Stimulated activated CD4-positive, alpha-beta T cell treated with anti-CD3 and anti-CD28 coated beads, Interleukin-4, amount 100 ng/mL, for 48 hours (primary cell): ENCODE data around the gene MRC2.
"Not testable (repeated sequence)": the region's sequence is repeated elsewhere in the genome, so short reads cannot be mapped to it uniquely, and the experiment has no call there.

Experiments
- DNase-seq, 2 donors: peaks; one replicate each; pipeline ENCODE4 v3.0.0-alpha.2; 2020; ENCODE audit warnings: low read depth in 2 of 2

MRC2 gene

GRCh38 chr17:62678214-62678919, 50.9 kb downstream of the MRC2 start:
- no peak for DNase-seq

- DNase-seq = no peak
Measured at GRCh38 chr17:62679866-62680377, 52.5 kb downstream of the MRC2 start.

- DNase-seq = no peak
Measured at GRCh38 chr17:62680541-62681052, 53.1 kb downstream of the MRC2 start.

GRCh38 chr17:62681061-62681938, 53.8 kb downstream of the MRC2 start:
- DNase-seq = no peak

GRCh38 chr17:62681939-62682381, 54.5 kb downstream of the MRC2 start:
- no peak for DNase-seq

GRCh38 chr17:62684179-62684578, 56.7 kb downstream of the MRC2 start:
- DNase-seq = no peak

- DNase-seq = no peak
Measured at GRCh38 chr17:62687997-62688396, 60.5 kb downstream of the MRC2 start.

DNA sequence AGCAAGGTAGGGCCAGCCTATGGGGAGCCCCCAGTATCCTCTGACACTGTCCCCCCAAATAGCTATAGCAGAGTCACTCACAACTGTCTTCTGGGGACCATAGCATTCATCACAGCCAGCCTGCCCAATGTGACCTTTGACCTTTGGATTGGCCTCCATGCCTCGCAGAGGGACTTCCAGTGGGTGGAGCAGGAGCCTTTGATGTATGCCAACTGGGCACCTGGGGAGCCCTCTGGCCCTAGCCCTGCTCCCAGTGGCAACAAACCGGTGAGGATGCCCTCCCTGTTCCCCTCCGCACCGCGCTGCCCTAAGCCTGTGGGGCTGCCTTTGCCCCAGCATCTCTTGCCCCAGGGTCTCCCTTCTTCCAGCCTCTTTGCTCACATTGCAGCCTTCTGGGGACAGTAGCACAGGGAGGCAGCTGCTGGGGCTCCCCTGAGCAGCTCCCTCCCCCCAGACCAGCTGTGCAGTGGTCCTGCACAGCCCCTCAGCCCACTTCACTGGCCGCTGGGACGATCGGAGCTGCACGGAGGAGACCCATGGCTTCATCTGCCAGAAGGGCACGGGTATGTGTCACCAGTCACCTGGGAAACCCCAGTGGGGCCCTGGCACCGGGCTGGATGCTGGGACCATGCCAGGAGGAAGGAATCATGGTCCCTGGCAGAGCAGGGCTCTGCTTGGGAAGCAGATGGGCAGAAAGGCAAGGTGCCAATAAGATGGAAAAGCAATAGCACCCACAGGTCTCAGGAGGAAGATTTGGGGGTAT, 61.1 kb downstream of the MRC2 start:
- no peak for DNase-seq

DNA sequence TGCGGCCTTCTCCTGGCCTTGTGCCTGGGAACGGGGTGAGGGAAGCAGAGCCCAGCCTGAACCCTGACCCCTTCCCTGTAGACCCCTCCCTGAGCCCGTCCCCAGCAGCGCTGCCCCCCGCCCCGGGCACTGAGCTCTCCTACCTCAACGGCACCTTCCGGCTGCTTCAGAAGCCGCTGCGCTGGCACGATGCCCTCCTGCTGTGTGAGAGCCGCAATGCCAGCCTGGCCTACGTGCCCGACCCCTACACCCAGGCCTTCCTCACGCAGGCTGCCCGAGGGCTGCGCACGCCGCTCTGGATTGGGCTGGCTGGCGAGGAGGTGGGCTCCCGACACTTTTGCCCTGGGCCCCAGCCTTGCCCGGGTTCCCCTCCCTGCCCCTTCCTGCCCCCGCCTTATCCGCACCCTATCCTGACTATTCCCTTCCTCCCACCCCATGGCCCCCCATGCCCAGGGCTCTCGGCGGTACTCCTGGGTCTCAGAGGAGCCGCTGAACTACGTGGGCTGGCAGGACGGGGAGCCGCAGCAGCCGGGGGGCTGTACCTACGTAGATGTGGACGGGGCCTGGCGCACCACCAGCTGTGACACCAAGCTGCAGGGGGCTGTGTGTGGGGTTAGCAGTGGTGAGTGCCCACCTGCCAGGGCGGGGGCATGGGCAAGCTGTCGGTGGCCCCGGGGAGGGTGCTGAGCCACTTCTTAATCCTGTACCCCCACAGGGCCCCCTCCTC, 62.1 kb downstream of the MRC2 start:
- no peak for DNase-seq

- DNase-seq = no peak
Measured at GRCh38 chr17:62690168-62690897, 62.9 kb downstream of the MRC2 start.

- not testable (repeated sequence) for DNase-seq
Measured at GRCh38 chr17:62691589-62691915, 64.1 kb downstream of the MRC2 start.

GRCh38 chr17:62692159-62692651, 64.7 kb downstream of the MRC2 start:
- no peak for DNase-seq

GRCh38 chr17:62692721-62693431, 65.4 kb downstream of the MRC2 start:
- DNase-seq = no peak

DNA sequence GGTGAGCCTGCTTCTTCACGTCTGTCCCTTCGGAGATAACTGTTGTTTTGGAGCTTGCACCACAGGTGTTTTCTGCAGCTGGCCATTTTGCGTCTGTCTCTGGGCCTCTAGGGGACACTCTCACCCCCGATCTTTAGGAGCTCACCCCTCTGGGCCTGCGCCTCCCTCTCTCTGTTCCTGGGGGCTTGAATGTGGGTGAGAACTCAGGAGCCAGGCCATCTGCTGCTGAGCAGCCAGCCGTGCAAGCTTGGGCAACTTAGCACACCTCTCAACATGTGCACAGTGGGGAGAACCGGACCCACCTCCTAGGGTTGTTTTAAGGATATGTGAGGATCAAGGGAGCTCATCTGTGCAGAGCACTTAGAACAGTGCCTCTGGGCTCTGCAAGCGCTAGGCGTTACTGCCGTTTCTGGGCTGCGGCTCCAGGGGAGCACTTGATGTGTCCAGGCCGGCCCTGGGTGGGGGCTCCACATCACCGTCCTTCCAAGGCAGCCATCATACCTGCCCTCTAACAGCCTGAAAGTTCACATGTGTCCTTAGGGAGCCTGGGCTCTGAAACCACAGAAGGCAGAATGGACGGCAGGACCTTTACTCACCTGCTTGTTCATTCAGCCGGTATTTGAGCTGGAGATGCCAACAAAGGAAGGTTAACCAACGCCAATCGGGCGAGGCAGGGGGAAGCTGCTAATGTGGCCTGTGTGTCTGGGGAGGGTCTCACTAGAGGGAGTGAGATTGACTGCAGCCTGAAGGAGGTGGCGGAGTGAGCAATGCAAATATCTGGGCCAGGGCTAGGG, 66.3 kb downstream of the MRC2 start:
- no peak for DNase-seq

DNA sequence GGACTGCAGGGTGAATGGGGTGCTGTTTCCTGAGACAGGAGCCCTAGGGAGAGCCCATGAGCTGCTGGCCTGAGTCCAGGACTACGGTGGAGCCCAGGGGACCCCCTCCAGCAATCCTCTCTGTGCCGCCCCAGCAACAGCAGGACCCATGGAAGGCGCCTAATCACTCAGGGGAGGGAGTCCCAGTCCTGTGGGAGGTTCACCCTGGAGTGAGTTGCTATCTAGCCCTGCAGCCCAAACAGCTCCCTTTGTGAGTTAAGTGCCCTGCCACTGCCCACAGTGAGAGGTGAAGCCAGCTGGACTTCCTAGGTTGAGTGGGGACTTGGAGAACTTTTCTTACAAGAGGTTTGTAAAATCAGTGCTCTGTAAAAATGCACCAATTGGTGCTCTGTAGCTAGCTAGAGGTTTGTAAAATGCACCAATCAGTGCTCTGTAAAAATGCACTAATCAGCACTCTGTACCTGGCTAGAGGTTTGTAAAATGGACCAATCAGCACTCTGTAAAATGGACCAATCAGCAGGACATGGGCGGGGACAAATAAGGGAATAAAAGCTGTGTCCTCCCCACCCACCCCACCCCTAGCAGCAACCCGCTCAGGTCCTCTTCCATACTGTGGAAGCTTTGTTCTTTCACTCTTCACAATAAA, 67.7 kb downstream of the MRC2 start:
- not testable (repeated sequence) for DNase-seq

- no peak for DNase-seq
Measured at GRCh38 chr17:62696256-62696655, 68.8 kb downstream of the MRC2 start.

DNA sequence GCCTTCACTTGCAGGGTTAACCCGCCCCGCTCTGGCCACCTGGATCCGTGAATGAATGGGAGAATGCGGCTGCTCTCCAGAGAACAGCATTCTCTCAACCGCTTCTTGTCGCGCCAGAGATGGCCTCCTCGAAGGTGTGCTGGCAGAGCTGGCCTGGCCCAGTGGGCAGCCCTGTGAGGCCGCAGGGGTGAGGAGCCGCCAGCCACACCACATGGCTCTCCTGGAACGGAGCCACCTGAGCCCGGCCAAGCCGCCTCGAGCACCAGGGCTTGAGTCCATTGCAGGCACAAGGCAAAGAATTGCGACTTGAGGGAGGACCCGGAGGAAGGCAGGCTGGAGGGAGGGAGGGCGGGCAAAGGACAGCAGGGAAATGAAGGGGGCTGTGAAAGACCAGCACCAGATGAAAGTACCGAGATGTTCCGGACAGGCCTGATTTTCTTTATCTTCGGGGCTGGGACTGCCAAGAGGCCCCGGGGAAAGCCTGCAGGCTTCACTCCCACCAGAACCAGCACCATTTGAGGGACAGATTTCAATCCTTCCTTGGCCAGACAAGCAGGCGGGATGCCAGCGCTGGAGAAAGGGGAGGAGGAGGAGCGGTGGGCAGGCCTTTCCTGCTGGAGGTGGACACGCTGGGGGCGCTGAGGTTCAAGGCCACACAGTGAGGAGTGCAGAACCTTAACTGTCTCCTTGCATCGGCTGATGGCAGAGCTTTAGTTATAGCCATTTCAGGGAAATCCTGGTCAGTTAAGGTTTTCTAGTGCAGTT, 69.4 kb downstream of the MRC2 start:
- no peak for DNase-seq

DNA sequence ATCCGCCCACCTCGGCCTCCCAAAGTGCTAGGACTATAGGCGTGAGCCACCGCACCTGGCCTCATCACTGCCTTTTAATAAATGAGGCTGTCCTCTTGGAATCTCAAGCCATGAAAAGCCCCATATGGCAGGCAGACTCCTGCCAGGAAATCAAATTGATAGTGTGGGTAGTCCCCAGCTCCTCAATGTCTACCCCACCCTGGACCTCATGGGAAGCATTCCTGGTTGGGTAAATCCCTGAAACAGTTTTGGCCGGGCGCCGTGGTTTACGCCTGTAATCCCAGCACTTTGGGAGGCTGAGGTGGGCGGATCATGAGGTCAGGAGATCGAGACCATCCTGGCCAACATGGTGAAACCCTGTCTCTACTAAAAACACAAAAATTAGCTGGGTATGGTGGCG, 71.0 kb downstream of the MRC2 start:
- DNase-seq = not testable (repeated sequence)
